ENCODE measurements around the gene ZCWPW1. TPM values are rescaled to one million over a fixed set of nuclear protein-coding genes. Genes with fewer than 3 reads are reported as not detected.

The ZCWPW1 gene
- total and polyA plus RNA-seq, 2 of the 13 experiments (the other 11 are each of a cell fraction or from before 2014, with no cell fraction given): 2.4 to 2.5 TPM

DNA sequence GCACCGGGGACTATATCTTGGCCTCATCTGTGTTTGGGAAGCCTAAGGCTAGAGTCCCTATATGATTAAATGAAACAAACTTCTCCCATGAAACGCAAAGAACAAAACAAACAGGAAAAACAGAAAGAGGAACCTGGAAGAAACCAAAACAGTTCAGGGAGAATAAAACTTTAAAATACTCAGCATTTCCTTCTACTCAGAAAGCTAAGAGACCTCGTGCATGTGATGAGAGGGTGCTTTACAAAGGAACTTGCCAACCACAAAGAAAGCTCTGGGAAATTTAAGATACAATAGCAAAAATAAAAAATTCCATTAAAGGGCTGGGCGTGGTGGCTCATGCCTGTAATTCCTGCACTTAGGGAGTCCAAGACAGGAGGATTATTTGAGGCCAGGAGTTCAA is 48.3 kb downstream of the ZCWPW1 start (continued):
- no peak for TF ChIP-seq MBD4 (IDR thresholded peaks at IDR 0.05; ENCODE audit: borderline replicate concordance, low read length)

DNA sequence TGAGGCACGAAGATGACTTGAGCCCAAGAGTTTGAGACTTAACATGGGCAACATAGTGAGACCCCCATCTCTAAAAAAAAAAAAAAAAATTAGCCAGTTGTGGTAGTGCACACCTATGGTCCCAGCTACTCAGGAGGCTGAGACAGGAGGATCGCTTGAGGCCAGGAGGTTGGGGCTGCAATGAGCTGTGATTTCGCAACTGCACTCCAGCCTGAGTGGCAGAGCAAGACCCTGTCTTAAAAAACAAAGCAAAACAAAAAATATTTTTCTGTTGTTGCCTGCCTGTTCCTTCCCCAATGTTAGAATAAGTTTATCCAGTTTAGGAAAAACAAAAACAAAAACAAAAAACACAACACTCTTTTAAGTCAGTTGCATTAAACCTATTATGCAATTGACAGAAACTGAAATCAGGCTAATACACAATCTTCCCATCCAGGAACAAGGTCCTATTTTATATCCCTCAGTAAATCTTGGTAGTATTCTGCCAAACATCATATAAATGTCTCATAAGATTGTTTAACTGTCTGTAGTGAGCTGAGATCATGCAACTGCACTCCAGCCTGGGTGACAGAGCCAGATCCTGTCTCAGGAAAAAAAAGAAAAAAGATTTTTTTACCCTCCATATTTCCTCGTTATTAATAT is 50.3 kb downstream of the ZCWPW1 start:
- Histone ChIP-seq H3K9ac (ENCODE audit: insufficient read depth, low read depth, low read length) (no peak overlapping the region), H4K20me1 (ENCODE audit: insufficient read depth, low read length) (no peaks in the 10 kb centered on the region), H3K27ac (ENCODE audit: extremely low read length, insufficient read depth, low read length) (no peak overlapping the region), H3K27me3 (ENCODE audit: control insufficient read depth in 1 of 2, insufficient read depth in 2 of 2, low read length in 2 of 2) (no peaks in the 10 kb centered on the region; a peak in 2 of 5 replicates), H2AFZ (ENCODE audit: low read length) (no peak overlapping the region), H3K4me1 (ENCODE audit: insufficient read depth, low read length) (peaks cover 13% of the 10 kb centered on the region), H3K36me3 (replicated peaks in 1 of 2; ENCODE audit: control insufficient read depth in 1 of 2, insufficient read depth in 2 of 2, low read length in 2 of 2) (no peaks in the 10 kb centered on the region), H3K4me2 (ENCODE audit: low read depth, low read length) (no peak overlapping the region), H3K79me2 (ENCODE audit: insufficient read depth, low read length) (no peaks in the 10 kb centered on the region), H3K4me3 (replicated peaks in 1 of 3; ENCODE audit: insufficient read depth in 1 of 3, low read depth in 2 of 3, low read length in 3 of 3) (no peak overlapping the region), H3K9me3 (ENCODE audit: low read length) (no peaks in the 10 kb centered on the region)
- CTCF ChIA-PET (ENCODE audit: low intra/inter-chr PET ratio, low total read pairs): no interaction called here
- DNase-seq (ENCODE audit: low spot score) (no peak), FAIRE-seq (no peak), ATAC-seq (no peak)
- no TSS peak for BruUV-seq (replicated peaks)
- in situ Hi-C loops (cut with HindIII; ENCODE audit: extremely low pct_ligation_motif_present, low pct_unique_long_range_greater_than_20kb) (no loop called here), intact Hi-C loops (cut with micrococcal nuclease; ENCODE audit: unreplicated experiment) (no loop called here)
- WGBS (ENCODE audit: low lambda C conversion rate): 45% methylated on average over 4 of the region's 4 CpGs
- POLR2A ChIA-PET: no interaction called here
- TF ChIP-seq CAMTA2 (CRISPR knock-in tag; IDR thresholded peaks at IDR 0.05; ENCODE audit: borderline replicate concordance): no peak
- no peak for TF ChIP-seq ONECUT2 (CRISPR knock-in tag; IDR thresholded peaks at IDR 0.05)
- TF ChIP-seq CREM (IDR thresholded peaks at IDR 0.05): no peak
- TF ChIP-seq CREM (CRISPR knock-in tag; IDR thresholded peaks at IDR 0.05): no peak
- TF ChIP-seq, protein P1, sequence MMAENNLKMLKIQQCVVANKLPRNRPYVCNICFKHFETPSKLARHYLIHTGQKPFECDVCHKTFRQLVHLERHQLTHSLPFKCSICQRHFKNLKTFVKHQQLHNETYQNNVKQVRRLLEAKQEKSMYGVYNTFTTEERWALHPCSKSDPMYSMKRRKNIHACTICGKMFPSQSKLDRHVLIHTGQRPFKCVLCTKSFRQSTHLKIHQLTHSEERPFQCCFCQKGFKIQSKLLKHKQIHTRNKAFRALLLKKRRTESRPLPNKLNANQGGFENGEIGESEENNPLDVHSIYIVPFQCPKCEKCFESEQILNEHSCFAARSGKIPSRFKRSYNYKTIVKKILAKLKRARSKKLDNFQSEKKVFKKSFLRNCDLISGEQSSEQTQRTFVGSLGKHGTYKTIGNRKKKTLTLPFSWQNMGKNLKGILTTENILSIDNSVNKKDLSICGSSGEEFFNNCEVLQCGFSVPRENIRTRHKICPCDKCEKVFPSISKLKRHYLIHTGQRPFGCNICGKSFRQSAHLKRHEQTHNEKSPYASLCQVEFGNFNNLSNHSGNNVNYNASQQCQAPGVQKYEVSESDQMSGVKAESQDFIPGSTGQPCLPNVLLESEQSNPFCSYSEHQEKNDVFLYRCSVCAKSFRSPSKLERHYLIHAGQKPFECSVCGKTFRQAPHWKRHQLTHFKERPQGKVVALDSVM (CRISPR knock-in tag; IDR thresholded peaks at IDR 0.05): peak; percentile 86
- peak; percentile 62; the same call in 1 of the 2 replicates for TF ChIP-seq CEBPB (IDR thresholded peaks at IDR 0.05; ENCODE audit: borderline replicate concordance, low read depth, low read length)
- TF ChIP-seq, protein P2, sequence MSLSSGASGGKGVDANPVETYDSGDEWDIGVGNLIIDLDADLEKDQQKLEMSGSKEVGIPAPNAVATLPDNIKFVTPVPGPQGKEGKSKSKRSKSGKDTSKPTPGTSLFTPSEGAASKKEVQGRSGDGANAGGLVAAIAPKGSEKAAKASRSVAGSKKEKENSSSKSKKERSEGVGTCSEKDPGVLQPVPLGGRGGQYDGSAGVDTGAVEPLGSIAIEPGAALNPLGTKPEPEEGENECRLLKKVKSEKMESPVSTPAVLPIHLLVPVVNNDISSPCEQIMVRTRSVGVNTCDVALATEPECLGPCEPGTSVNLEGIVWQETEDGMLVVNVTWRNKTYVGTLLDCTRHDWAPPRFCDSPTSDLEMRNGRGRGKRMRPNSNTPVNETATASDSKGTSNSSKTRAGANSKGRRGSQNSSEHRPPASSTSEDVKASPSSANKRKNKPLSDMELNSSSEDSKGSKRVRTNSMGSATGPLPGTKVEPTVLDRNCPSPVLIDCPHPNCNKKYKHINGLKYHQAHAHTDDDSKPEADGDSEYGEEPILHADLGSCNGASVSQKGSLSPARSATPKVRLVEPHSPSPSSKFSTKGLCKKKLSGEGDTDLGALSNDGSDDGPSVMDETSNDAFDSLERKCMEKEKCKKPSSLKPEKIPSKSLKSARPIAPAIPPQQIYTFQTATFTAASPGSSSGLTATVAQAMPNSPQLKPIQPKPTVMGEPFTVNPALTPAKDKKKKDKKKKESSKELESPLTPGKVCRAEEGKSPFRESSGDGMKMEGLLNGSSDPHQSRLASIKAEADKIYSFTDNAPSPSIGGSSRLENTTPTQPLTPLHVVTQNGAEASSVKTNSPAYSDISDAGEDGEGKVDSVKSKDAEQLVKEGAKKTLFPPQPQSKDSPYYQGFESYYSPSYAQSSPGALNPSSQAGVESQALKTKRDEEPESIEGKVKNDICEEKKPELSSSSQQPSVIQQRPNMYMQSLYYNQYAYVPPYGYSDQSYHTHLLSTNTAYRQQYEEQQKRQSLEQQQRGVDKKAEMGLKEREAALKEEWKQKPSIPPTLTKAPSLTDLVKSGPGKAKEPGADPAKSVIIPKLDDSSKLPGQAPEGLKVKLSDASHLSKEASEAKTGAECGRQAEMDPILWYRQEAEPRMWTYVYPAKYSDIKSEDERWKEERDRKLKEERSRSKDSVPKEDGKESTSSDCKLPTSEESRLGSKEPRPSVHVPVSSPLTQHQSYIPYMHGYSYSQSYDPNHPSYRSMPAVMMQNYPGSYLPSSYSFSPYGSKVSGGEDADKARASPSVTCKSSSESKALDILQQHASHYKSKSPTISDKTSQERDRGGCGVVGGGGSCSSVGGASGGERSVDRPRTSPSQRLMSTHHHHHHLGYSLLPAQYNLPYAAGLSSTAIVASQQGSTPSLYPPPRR (CRISPR knock-in tag; IDR thresholded peaks at IDR 0.05; ENCODE audit: borderline replicate concordance): no peak

Measured in HepG2 (cell line).